Stimulated activated CD4-positive, alpha-beta T cell treated with anti-CD3 and anti-CD28 coated beads, Interleukin-4, amount 100 ng/mL, for 4 hours (primary cell): ENCODE data around the gene PLEKHA1.

Experiments used
- DNase-seq, 2 experiments: peaks; one replicate each; pipeline ENCODE4 v3.0.0-alpha.2; 2020

The PLEKHA1 gene

GRCh38 chr10:122374237-122374858 is at the start of gene PLEKHA1:
Gene PLEKHA1, plus strand, starts transcription at chr10:122374708. Its CDS starts 18,493 bp downstream, at chr10:122393201.
- peak; percentile 92 to 94 for DNase-seq

DNA sequence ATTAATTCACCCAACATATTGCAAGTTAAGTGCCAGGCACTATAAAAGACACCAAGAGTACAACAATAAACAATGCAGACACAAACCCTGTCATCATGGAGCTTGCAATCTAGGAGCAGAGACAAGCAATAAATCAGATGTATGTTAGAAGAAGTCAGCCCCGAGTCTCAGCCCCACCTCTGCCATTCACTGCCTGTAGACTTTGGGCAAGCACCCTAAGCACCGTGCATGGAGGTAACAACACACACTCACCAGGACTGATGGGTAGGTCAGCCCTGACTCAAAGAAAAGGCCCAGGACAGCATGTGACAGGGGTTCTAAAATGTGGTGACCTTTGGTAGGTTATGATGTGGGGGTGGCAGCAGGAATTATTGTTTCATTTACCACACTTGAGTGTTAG is 49.3 kb upstream of the PLEKHA1 start:
- DNase-seq: no peak

- no peak for DNase-seq
Observed at GRCh38 chr10:122326385-122326784, 48.1 kb upstream of the PLEKHA1 start.

DNA sequence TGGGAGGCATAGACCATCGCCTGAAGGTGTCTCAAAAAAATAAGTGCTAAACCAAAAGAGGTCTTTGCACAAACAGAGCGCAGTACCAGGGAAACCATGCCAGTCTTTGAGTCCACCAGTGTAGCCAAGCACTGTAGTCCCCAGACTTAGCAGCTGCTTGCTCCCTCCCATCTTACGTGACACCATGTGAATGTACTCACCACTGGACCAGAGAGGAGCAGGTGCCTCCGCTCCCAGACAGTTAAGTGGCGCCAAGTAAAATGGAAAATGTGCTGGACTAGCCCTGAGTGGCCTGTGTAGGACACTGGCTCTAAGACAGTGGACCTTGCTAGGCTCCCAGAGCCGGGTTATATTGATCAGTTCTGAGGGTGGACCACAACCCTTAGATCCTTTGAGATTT is 47.7 kb upstream of the PLEKHA1 start:
- DNase-seq: no peak

- DNase-seq: no peak
Observed at GRCh38 chr10:122327237-122328206, 47.0 kb upstream of the PLEKHA1 start.

DNA sequence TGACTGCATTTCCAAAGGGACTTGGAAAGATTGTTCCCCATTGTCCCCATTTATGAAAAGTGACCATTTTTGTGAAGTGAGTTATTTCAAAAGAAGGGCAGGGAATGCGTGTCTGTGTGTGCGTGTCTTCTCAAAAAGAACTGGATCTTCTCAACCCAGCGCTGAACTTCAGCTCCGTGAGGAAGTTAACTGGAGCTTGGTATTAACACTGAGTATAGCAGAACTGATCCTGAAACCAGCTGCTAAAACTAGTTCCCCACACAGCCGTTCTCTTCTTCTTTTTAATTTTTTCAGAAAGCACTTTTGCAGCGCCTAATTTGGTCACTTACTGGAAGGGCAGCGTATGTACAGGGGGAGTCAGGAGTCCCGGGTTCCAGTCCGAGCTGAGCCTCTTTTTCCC is 45.8 kb upstream of the PLEKHA1 start:
- DNase-seq: no peak

- DNase-seq: no peak
Observed at GRCh38 chr10:122329416-122329815, 45.1 kb upstream of the PLEKHA1 start.

- no peak for DNase-seq
Observed at GRCh38 chr10:122331100-122331499, 43.4 kb upstream of the PLEKHA1 start.

GRCh38 chr10:122331615-122332446 is 42.7 kb upstream of the PLEKHA1 start:
- no peak for DNase-seq

- no peak for DNase-seq
Observed at GRCh38 chr10:122333037-122333436, 41.5 kb upstream of the PLEKHA1 start.

DNA sequence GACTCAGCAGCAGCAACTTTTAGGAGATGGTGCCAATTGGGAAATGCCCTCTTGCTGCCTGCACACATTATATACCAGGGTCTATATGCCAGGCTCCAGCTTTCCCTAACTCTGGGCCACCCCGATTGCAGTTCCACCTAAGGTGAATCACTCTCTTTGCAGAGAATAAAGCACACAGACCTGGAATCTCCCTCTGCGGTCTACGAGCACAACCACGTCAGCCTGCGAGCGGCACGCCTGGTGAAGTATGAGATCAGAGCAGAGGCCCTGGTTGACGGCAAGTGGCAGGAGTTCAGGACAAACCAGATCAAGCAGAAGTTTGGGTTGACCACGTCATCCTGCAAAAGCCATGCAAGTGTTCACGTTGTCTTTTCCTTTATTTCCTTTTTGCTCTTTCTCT is 38.2 kb upstream of the PLEKHA1 start:
- DNase-seq: no peak

DNA sequence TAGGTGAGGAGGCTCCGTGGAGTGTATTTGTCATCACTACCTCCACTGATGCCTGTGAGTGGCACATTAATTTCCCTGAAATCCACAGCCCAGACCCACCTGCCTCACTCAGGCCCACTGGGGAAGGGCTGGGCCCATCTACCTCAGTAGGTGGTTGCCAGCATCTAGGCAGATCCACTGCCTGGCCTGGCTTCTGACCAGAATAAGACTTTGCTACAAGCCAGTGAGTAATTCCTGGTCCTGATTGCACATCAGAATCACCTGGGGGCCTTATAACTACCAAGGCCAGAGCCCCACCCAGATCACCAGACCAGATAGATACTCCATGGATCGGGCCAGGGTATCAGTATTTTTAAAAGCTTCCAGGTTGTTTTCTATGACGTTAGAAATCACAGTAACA is 37.5 kb upstream of the PLEKHA1 start:
- DNase-seq: no peak

- no peak for DNase-seq
Observed at GRCh38 chr10:122338609-122339441, 35.7 kb upstream of the PLEKHA1 start.

GRCh38 chr10:122341141-122341810 is 33.2 kb upstream of the PLEKHA1 start:
- DNase-seq: no peak

GRCh38 chr10:122342293-122343134 is 32.0 kb upstream of the PLEKHA1 start:
- peak; percentile 39 to 48 for DNase-seq

- DNase-seq: no peak
Observed at GRCh38 chr10:122343135-122343800, 31.2 kb upstream of the PLEKHA1 start.

DNA sequence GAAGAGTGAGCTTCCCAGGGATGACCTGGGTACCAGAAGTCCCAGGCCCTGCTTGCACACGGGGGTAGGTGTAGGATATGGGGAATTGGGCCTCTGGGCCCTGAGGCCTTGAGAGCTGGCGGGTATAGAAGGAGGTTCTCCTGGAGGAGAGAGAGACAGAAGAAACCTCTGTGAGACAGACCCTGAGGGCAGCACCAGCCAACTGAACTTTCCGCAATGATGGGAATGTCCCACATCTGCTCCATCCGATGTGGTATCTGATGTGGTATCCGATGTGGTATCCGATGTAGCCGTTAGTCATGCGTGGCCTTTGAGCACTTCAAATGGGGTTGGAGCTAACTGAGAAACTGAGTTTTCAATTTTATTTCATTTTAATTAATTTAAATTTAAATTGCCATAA is 30.6 kb upstream of the PLEKHA1 start:
- no peak for DNase-seq

GRCh38 chr10:122344741-122345258 is 29.7 kb upstream of the PLEKHA1 start:
- DNase-seq: no peak

DNA sequence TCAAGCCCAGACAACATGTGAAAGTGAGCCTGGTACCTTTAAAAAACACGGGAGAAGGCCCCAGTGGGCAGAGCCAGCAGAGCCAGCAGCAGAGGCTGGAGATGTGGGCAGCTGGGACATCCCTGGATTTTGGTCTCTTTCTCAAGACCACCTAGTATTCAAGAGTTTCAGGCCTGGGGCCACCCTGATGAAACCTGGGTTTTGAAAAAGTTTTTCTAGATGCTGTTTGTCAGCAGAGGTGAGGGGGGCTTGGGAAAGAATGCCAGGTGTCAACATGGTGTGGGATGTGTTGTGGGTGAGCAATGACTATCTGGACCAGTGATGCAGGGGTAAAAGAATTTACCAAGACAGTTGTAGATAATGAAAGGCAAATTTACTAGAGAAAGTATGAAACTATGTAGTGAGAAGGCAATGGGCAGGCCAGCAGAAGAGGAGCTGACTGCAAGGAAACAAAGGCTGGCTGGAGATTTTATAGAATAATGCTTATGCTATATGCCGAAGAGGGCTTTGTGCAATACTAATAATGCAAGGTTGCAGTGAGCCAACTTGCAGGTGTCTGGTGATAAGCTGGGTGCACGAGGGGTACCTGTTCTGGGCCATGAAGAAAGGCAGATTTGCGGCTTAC is 28.1 kb upstream of the PLEKHA1 start:
- DNase-seq: no peak
